Natural killer cell (primary cell): Measurements from ENCODE around the gene IGFBP3. TPM values are rescaled to one million over a fixed set of nuclear protein-coding genes. Genes with fewer than 3 reads are reported as not detected.

Source experiments
- ATAC-seq, 3 donors: fragments of 150-1000 bp in 2 of 3; fragments of 200-7000 bp in 1 of 3; cut with Tn5 transposase; 1 replicate in 1 of 3; 2 replicates in 2 of 3; pipeline ENCODE4 v1.10.0; 2021; ENCODE audit warnings: mild to moderate bottlenecking in 2 of 3, moderate library complexity in 2 of 3
- DNase-seq, 2 donors: peaks; one replicate each; pipeline versions ENCODE4 v3.0.0 to v3.0.0-alpha.2; 2013 to 2021; ENCODE audit warnings: mixed read lengths in 1 of 2
- H3K27ac ChIP-seq: one replicate; pipeline ENCODE4 v1.5.1; 2013; ENCODE audit warnings: mild to moderate bottlenecking, low read length
- H3K27me3 ChIP-seq: one replicate; pipeline ENCODE4 v1.6.1; 2013; ENCODE audit warnings: low read length; ENCODE audit not compliant: control insufficient read depth, insufficient read depth
- H3K36me3 ChIP-seq: one replicate; pipeline ENCODE4 v1.6.1; 2013; ENCODE audit warnings: low read length; ENCODE audit not compliant: control insufficient read depth, insufficient read depth
- H3K4me1 ChIP-seq: one replicate; pipeline ENCODE4 v1.6.1; 2013; ENCODE audit warnings: low read length; ENCODE audit not compliant: control insufficient read depth, insufficient read depth
- H3K4me3 ChIP-seq: one replicate; pipeline ENCODE4 v1.5.1; 2013; ENCODE audit warnings: low read length
- H3K9me3 ChIP-seq: one replicate; pipeline ENCODE4 v1.6.1; 2013; ENCODE audit warnings: low read length; ENCODE audit not compliant: control insufficient read depth, insufficient read depth
- H3K27ac Mint-ChIP-seq, 2 donors: one replicate each; pipeline ENCODE4 v1.8.0; 2022; ENCODE audit warnings: mild to moderate bottlenecking in 2 of 2, mixed read lengths in 2 of 2, moderate library complexity in 1 of 2
- H3K27me3 Mint-ChIP-seq, 2 donors: one replicate each; pipeline ENCODE4 v1.8.0; 2022; ENCODE audit warnings: low read depth in 2 of 2, mixed read lengths in 2 of 2
- H3K36me3 Mint-ChIP-seq: one replicate; pipeline ENCODE4 v1.8.0; 2022; ENCODE audit warnings: mixed read lengths
- H3K4me1 Mint-ChIP-seq, 2 donors: one replicate each; pipeline ENCODE4 v1.8.0; 2022; ENCODE audit warnings: mixed read lengths in 2 of 2
- H3K4me3 Mint-ChIP-seq: one replicate; pipeline ENCODE4 v1.8.0; 2022; ENCODE audit warnings: mild to moderate bottlenecking, moderate library complexity, mixed read lengths
- H3K9me3 Mint-ChIP-seq, 2 donors: one replicate each; pipeline ENCODE4 v1.8.0; 2022; ENCODE audit warnings: mixed read lengths in 2 of 2
- CTCF ChIP-seq: fragments of 200-600 bp; IDR thresholded peaks from one replicate; pipeline ENCODE4 v1.8.0; 2022; ENCODE audit warnings: antibody characterized with exemption
- WGBS: methylation state at CpG from one replicate; pipeline ENCODE4 v1.1.7; 2013; ENCODE audit warnings: missing lambda C conversion rate; ENCODE audit not compliant: insufficient coverage; 5-methylcytosine and 5-hydroxymethylcytosine counted together
- intact Hi-C: fragments of 100-400 bp; cut with micrococcal nuclease; formaldehyde crosslinking; loops from one replicate; pipeline ENCODE4 v1.14.2; 2022
- total RNA-seq, 4 donors: library from RNA; stranded (reverse); fragments of 120-200 nt in 1 of 4; gene quantifications; one replicate each; pipeline versions ENCODE4 v1.2.3 to v1.2.4, GENCODE V29; 2013 to 2022

The IGFBP3 gene
- total RNA-seq, 3 donors from 2014 or later (not counting 1 experiment from before 2014, with no cell fraction given): 0.39 to 10.2 (median 1.2) TPM

DNA sequence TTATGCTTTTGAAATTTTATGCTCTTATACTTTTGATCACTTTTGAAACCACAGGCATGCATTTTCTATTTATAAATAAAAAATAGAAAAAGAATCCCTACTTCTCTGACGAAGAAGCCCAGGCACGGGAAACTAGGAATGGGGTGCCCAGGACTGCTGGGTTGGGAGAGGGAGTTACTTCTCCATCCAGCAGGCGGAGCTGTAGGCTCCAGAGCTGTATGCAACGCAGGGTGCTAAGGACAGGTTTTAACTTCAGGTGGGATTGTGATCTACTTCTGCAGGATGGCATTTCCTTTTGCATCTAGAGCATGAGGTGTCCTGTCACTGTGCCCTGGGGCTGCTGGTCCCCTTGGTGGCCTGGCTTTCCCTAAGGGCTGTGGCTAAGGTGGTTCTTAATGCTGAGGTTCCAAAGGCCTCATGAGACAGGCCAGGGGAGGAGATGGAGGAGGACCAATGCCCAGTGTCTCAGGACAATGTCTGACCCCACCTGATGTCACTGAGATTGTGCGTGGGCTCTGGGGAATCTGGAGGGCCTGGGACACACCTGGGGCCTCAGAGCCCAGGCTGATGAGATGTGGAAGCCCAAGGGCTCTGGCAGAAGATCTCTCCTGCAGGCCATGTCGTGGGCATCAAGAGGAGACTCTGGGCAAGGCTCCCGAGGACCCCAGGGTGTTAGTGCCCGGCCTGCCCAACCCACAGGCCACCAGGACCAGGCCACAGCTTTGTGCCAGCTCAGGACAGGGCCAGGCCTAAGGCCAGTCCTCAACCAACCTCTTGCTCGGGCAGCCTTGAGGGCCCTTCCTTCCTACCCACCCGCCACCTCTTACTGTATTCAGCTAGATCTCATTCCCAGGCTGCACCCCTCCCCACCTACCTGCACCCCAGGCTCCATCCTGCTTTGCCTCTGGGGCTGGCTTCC is 48.7 kb downstream of the IGFBP3 start:
- WGBS: 76% methylated on average over 10 of the region's 10 CpGs
- TF ChIP-seq CTCF: no peak
- no peaks in the 10 kb centered on the region for H3K36me3 Mint-ChIP-seq

DNA sequence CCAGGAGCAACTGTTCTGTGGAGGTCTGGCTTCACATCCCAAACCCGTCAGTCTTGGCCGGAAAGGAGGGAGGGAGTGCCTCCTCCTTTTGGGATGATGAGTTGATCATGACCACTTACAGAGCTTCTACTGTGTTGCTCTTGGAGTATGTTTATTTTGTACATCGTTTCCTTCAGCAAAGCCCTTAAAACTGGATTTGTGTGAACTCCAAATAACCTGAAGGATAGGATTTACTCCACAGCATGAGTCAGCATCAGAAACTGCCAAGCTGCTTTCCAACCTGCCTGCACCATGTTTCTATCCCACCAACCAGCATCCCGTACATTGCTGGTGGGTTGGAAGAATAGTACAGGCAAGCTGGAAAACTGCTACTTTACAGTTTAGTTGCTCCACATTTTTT is 51.6 kb downstream of the IGFBP3 start:
- H3K4me1 Mint-ChIP-seq: no peaks in the 10 kb centered on the region
- no peak for TF ChIP-seq CTCF
- no peaks in the 10 kb centered on the region for H3K9me3 Mint-ChIP-seq
- H3K27ac Mint-ChIP-seq: no peak overlapping the region
- DNase-seq (no peak), ATAC-seq (no peak)
- Histone ChIP-seq H3K4me3 (no peak overlapping the region), H3K9me3 (no peaks in the 10 kb centered on the region), H3K4me1 (no peaks in the 10 kb centered on the region), H3K27me3 (no peaks in the 10 kb centered on the region), H3K27ac (no peak overlapping the region), H3K36me3 (no peaks in the 10 kb centered on the region)
- no peaks in the 10 kb centered on the region for H3K36me3 Mint-ChIP-seq
- intact Hi-C loops: no loop called here
- H3K4me3 Mint-ChIP-seq: no peak overlapping the region
- WGBS: 78% methylated on average over 4 of the region's 4 CpGs
- peaks cover 0 to 6% of the 10 kb centered on the region in 2 donors for H3K27me3 Mint-ChIP-seq

More for the DNA sequence above, 48.7 kb downstream of the IGFBP3 start:
- no peak overlapping the region for H3K4me3 Mint-ChIP-seq
- Histone ChIP-seq H3K4me3 (no peak overlapping the region), H3K27ac (no peak overlapping the region), H3K4me1 (no peaks in the 10 kb centered on the region), H3K9me3 (no peaks in the 10 kb centered on the region), H3K27me3 (no peaks in the 10 kb centered on the region), H3K36me3 (no peaks in the 10 kb centered on the region)
- no peak overlapping the region for H3K27ac Mint-ChIP-seq
- no peaks in the 10 kb centered on the region for H3K4me1 Mint-ChIP-seq
- intact Hi-C loops: no loop called here
- H3K27me3 Mint-ChIP-seq: peaks cover 0 to 6% of the 10 kb centered on the region in 2 donors
- ATAC-seq: no peak
- H3K9me3 Mint-ChIP-seq: no peaks in the 10 kb centered on the region
- DNase-seq: no peak

DNA sequence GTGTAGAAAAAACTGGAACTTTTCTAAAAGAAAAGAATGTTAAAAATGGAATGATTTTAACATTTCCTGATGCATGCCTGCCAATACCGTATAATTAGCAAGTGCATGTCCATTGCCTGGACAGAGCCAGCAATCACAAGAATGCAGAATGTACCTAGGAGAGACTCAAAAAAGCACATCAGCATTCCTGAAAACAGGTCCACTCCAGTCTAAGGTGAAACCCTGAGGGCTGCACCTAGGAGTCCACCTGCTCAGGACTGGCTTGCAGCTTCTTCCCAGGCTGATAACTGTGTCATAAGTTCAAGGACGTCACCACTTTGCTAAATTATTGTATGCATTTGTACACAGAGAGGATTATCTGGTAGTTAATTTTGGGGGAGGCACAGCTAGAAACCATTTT is 53.6 kb downstream of the IGFBP3 start:
- no peaks in the 10 kb centered on the region for H3K9me3 Mint-ChIP-seq
- H3K27ac Mint-ChIP-seq: no peak overlapping the region
- H3K9me3 ChIP-seq: no peaks in the 10 kb centered on the region
- H3K27me3 ChIP-seq: no peaks in the 10 kb centered on the region
- H3K27me3 Mint-ChIP-seq: peaks cover 0 to 13% of the 10 kb centered on the region in 2 donors
- no peaks in the 10 kb centered on the region for H3K36me3 ChIP-seq
- intact Hi-C loops: no loop called here
- TF ChIP-seq CTCF: no peak
- H3K4me1 Mint-ChIP-seq: no peaks in the 10 kb centered on the region
- H3K27ac ChIP-seq: no peak overlapping the region
- H3K4me3 Mint-ChIP-seq: no peak overlapping the region
- 80% methylated on average over 2 of the region's 2 CpGs for WGBS
- ATAC-seq (no peak), DNase-seq (no peak)
- no peak overlapping the region for H3K4me3 ChIP-seq
- no peaks in the 10 kb centered on the region for H3K36me3 Mint-ChIP-seq
- H3K4me1 ChIP-seq: no peaks in the 10 kb centered on the region
